GM12864 (cell line): ENCODE data around the gene LTBP1.
"Not testable (repeated sequence)": the region's sequence is repeated elsewhere in the genome, so short reads cannot be mapped to it uniquely, and the experiment has no call there.

Experiments
- DNase-seq: peaks from one replicate; pipeline ENCODE4 v3.0.0-alpha.2; 2011; ENCODE audit warnings: low read depth
- H3K4me3 ChIP-seq: 2 replicates; pipeline ENCODE4 v1.5.1; 2011; ENCODE audit warnings: mild to moderate bottlenecking, low read depth, low read length, control low read depth
- TF ChIP-seq, protein P1 (sequence below): IDR thresholded peaks from 2 replicates; pipeline ENCODE4 v1.5.1; 2011; ENCODE audit warnings: low read depth, mild to moderate bottlenecking, moderate library complexity, low read length, control low read depth, inconsistent platforms; ENCODE audit errors: missing control alignments

LTBP1 gene

DNA sequence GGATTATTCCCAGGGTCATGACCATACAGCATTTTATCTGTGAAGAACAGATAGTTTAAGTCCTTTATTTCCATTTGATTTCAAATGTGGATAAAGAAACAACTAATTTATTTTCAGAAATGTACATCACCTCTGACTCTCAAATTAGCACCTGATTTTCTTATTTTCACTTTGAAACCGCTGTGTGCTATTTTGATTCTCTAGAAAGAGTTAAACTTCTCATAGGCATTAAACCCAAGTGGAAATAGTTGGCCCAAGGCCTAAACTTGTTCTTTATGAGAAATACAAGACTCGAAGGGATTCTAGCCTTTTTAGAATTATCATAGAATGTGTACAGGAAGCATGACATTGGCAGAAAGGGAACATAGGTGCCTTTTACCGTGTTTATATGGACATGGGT is 41.5 kb upstream of the LTBP1 start:
- no peak for DNase-seq
- no peak overlapping the region for H3K4me3 ChIP-seq
- TF ChIP-seq, protein P1, sequence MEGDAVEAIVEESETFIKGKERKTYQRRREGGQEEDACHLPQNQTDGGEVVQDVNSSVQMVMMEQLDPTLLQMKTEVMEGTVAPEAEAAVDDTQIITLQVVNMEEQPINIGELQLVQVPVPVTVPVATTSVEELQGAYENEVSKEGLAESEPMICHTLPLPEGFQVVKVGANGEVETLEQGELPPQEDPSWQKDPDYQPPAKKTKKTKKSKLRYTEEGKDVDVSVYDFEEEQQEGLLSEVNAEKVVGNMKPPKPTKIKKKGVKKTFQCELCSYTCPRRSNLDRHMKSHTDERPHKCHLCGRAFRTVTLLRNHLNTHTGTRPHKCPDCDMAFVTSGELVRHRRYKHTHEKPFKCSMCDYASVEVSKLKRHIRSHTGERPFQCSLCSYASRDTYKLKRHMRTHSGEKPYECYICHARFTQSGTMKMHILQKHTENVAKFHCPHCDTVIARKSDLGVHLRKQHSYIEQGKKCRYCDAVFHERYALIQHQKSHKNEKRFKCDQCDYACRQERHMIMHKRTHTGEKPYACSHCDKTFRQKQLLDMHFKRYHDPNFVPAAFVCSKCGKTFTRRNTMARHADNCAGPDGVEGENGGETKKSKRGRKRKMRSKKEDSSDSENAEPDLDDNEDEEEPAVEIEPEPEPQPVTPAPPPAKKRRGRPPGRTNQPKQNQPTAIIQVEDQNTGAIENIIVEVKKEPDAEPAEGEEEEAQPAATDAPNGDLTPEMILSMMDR = no peak

DNA sequence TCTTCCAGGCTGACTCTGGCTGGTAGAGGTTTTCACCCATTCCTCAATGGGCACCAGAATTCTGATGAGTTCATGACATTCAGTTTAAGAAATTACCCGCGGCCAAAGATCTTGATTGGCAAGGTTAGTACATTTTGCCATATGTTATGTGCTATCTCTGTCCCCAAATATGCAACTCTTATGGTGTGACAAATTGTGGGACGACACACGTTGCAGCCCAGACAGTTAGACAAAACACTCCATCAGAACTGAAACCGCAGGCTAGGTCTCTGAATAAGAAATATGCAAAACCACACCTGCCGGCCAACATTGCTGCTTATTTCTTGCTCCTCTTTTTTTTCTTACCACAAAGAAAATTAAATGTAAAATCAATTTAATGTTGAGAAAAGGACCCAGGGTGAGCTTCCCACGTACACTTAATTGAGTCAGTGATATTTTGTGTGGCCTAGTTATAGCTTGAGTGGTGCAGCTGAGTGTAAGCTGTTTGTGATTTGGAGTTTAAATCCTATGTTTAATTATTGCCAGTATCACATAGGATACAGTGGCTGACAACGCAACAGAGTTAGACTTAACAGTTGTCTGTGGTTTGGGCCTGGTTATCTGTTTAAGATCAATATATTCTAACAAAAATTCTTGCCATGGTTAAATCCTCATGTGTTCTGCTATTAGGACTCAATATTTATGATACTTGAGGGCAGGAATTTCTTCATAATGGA is 35.7 kb upstream of the LTBP1 start:
- no peak overlapping the region for H3K4me3 ChIP-seq
- TF ChIP-seq, protein P1 = no peak
- DNase-seq = peak; percentile 57

DNA sequence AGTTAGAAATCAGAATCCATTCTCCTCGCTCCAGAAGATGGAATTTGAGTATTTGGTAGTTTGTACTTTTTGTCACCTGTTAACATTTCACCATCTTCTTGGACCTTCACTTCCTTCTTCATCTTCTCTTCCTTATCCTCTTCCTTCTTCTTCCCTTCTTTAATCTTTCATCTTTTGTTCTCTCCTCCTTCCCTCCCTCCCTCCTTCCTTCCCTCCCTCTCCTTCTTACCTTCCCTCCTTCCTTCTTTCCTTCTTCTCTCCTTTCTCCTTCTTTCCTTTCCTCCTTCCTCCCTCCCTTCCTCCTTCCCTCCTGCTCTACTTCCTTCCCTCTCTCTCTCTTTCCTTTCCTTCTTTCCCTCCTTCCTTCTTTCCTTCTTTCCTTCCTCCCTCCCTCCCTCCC is 31.1 kb upstream of the LTBP1 start:
- TF ChIP-seq, protein P1 = no peak
- H3K4me3 ChIP-seq = no peak overlapping the region
- no peak for DNase-seq

DNA sequence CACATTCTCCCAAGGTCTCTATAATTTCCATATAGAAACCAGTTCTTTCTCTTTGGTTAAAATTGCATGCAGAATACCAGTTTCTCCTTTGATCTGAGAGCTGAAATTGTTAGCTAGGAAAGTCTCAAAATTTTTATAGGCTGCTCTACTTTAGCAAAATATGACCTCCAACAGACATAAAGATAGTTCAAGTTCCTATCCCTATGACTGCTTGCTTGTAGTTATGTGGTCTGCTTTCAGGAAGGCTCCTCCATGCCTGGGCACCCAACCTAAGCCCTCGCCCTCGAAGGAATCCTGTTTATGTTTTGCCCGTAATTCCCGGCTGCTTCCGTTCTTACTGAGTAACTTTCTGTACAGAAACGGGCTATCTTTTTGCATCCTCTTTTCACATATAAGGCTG is 28.0 kb upstream of the LTBP1 start:
- no peak for DNase-seq
- TF ChIP-seq, protein P1 = no peak
- no peak overlapping the region for H3K4me3 ChIP-seq

DNA sequence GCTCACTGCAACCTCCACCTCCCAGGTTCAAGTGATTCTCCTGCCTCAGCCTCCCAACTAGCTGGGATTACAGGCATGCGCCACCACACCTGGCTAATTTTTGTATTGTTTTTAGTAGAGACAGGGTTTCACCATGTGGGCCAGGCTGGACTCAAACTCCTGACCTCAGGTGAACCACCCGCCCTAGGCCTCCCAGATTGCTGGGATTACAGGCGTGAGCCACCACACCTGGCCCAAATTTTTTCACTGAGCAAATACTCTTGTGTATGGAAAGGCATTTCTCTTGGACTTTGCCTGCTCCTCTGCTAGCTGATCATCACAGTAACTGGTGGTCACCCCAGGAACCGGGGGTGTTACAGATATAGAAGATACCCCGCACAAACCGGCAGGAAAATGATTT is 26.9 kb upstream of the LTBP1 start:
- not testable (repeated sequence) for H3K4me3 ChIP-seq, DNase-seq

DNA sequence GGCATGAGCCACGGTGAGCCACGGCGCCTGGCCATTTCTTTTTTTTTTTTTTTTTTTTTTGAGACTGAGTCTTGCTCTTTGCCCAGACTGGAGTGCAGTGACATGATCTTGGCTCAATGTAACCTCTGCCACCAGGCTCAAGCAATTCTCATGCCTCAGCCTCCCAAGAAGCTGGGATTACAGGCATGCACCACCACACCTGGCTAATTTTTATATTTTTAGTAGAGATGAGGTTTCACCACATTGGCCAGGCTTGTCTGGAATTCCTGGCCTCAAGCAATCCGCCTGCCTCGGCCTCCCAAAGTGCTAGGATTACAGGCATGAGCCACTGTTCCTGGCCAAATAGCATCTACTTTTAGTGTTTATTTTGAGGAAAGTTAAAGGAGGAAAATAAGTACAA is 25.3 kb upstream of the LTBP1 start:
- DNase-seq, H3K4me3 ChIP-seq: not testable (repeated sequence)

DNA sequence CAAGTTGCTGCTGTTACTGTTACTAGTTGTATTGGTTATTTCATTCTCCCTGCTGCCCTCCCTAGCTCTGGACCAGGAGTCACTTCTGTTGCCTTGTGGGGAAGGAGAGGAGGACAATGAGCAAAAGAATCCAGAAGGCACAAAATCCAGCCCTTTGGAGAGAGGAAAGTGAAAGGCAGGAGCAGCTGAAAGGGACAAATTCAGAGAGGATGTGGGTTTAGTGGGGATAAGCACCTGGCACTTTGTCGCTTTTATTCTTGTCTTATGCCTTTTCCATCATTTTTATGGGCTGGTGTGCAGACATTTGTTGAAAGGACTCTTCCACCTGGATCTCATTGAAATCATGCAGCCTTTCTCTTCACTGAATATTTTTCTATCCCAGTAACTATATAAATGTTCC is 24.3 kb upstream of the LTBP1 start:
- H3K4me3 ChIP-seq = no peak overlapping the region
- no peak for DNase-seq
- TF ChIP-seq, protein P1 = no peak

DNA sequence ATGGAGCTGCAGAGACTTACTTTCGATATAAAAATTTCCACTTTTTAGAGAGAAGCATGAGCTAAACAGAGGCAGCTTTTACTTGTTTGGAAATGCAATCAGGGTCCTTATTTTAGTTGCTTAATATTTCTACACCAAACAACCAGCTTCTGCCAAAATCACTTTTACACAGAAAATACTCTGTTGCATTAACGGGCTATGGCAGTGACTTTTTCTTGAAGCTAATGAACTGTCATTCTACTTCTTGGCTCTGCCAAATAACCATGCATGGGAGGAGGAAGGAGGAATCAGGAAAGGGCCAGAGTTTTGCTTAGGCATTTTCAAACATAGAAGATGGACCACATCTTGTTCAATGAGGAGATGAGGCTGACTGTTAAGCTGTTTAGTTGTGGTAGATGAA is 23.6 kb upstream of the LTBP1 start:
- DNase-seq = no peak
- TF ChIP-seq, protein P1 = no peak
- no peak overlapping the region for H3K4me3 ChIP-seq
